GM12873 (cell line): ENCODE data around the gene C1QL4.

Source experiments
- CTCF ChIP-seq: IDR thresholded peaks from 2 replicates; pipeline ENCODE4 v1.5.1; 2012; ENCODE audit warnings: low read depth, mild to moderate bottlenecking, moderate library complexity, low read length, control low read depth; ENCODE audit not compliant: insufficient read depth; ENCODE audit errors: missing control alignments

Gene C1QL4

GRCh38 chr12:49358483-49359141 lies 21.6 kb upstream of the C1QL4 start:
- peak; percentile 85 for TF ChIP-seq CTCF

DNA sequence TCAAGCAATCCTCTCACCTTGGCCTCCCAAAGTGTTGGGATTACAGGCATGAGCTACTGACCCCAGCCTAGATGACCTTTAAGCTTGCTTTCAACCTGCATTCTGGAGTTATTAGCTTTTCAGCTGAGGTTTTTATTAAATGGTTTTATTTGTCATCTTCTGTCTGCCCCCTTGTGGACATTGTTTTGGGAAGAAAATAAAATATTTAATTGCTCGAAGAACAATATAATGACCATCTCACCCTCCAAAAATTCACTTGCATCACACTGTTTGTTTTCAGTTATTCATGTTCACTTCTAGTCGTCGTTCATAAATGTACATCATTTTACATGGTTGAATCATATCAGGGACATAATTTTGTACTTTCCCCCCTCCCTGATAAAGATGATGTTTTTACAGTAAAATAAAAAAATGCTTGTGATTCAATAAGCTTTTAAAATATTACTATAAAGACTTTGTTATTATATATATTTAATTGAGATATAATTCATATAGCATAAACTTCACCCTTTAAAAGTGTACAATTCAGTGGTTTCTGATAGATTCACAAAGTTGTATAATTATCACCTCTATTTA lies 20.2 kb upstream of the C1QL4 start:
- peak; percentile 36 for TF ChIP-seq CTCF

- no peak for TF ChIP-seq CTCF
Observed at GRCh38 chr12:49355913-49356312, 18.9 kb upstream of the C1QL4 start.

DNA sequence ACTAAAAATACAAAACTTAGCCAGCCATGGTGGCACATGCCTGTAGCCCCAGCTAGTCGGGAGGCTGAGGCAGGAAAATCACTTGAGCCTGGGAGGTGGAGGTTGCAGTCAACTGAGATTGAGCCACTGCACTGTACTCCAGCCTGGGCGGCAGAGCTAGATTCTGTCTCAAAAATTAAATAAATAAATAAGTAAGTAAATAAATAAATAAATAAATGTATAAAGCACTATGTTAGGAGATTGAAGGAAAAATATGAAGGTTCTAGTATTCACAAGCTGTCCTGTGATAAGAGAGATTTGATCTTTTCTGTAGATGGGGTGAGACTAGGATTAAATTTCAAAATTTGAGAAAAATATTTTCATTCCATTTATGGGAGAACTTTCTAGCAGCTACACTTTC lies 15.4 kb upstream of the C1QL4 start:
- no peak for TF ChIP-seq CTCF

DNA sequence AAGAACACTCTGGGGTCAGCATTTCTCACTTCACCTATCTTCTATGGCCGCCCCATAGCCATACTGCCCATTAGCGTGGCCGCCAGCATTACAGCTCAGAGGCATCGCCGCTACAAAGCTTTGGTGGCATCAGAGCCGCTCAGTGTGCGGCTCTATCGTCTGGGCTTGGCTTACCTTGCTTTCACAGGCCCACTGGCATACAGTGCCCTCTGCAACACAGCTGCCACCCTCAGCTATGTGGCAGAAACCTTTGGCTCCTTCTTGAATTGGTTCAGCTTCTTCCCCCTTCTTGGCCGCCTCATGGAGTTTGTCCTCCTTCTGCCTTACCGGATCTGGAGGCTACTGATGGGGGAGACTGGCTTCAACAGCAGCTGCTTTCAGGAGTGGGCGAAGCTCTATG lies 12.3 kb upstream of the C1QL4 start:
- TF ChIP-seq CTCF, result no peak

DNA sequence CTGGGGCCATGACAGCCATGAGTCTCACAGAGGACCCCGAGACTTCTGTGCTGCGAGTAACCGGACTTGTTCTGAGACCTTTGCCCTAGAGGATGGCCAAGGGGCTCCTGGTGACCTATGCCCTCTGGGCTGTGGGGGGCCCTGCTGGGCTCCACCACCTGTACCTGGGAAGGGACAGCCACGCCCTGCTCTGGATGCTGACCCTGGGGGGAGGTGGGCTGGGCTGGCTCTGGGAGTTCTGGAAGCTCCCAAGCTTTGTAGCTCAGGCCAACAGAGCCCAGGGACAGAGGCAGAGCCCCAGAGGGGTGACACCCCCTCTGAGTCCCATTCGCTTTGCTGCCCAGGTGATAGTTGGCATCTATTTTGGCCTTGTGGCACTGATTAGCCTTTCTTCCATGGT lies 11.8 kb upstream of the C1QL4 start:
- no peak for TF ChIP-seq CTCF

DNA sequence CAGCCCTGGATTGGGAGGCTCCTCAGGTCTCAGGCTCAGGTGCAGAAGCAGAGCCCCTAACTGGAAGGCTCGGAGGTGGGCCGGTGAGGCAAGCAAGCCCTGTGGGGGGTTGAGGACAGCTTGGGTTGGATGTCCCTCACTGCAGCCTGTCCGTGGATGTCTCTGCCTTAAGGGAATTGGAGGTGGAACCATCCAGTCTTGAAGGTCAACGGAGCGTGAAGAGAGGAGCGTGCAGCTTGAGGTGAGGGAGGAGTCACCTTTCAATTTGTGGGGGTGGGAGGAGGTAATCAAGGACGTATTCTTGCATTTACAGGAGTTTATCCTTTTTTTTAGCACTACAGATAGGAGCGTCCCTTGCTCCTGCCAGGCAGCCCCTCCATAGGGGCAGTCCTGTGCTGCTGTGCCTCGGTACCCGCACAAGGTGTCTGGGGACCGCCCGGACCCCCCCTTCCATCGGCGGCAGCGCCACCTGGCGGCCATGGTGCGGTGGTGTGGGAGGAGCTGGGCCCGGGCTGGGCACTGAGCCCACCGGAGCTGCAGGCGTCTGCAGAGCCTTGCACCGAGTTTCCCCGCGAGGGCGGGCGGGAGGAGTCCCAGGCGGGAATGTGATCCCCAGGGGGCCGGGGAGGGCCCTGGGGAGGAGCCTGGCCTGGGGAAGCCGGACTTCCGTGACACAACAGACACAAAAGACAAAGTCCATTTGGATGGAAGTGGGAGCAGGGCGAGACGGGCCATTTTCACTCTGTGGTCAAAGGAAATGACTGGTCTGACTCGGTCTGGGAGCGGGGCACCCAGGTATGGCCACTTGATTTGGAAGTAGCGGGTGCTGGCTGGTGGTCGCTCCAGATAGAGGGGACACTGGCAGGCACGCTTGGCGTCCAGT lies 10.6 kb upstream of the C1QL4 start:
- TF ChIP-seq CTCF, result peak; percentile 90
